CMK (cell line): Measurements from ENCODE around the gene SLC25A1.

Experiments
- DNase-seq: peaks from one replicate; pipeline ENCODE4 v3.0.0-alpha.2; 2010; ENCODE audit warnings: low read depth

SLC25A1 gene

GRCh38 chr22:19178657-19179496 is at the start of gene SLC25A1:
TSS of gene SLC25A1 (minus strand) at chr22:19178736. CDS start at chr22:19178673, 63 bp downstream.
- peak; percentile 72 for DNase-seq

GRCh38 chr22:19228179-19228578 is 49.6 kb upstream of the SLC25A1 start:
- DNase-seq: no peak

- DNase-seq: no peak
Observed at GRCh38 chr22:19226428-19226827, 47.9 kb upstream of the SLC25A1 start.

- DNase-seq: no peak
Observed at GRCh38 chr22:19225560-19225959, 47.0 kb upstream of the SLC25A1 start.

GRCh38 chr22:19224985-19225384 is 46.4 kb upstream of the SLC25A1 start:
- DNase-seq: no peak

- no peak for DNase-seq
Observed at GRCh38 chr22:19224557-19224956, 46.0 kb upstream of the SLC25A1 start.

- DNase-seq: no peak
Observed at GRCh38 chr22:19223617-19224016, 45.1 kb upstream of the SLC25A1 start.

- DNase-seq: no peak
Observed at GRCh38 chr22:19223110-19223509, 44.6 kb upstream of the SLC25A1 start.

GRCh38 chr22:19222242-19223005 is 43.9 kb upstream of the SLC25A1 start:
- no peak for DNase-seq

- DNase-seq: no peak
Observed at GRCh38 chr22:19220867-19221266, 42.3 kb upstream of the SLC25A1 start.

- DNase-seq: no peak
Observed at GRCh38 chr22:19218541-19219233, 40.2 kb upstream of the SLC25A1 start.

- DNase-seq: no peak
Observed at GRCh38 chr22:19216579-19216978, 38.0 kb upstream of the SLC25A1 start.

- no peak for DNase-seq
Observed at GRCh38 chr22:19215360-19215759, 36.8 kb upstream of the SLC25A1 start.

GRCh38 chr22:19214078-19214473 is 35.5 kb upstream of the SLC25A1 start:
- DNase-seq: no peak

- no peak for DNase-seq
Observed at GRCh38 chr22:19213442-19214077, 35.0 kb upstream of the SLC25A1 start.

GRCh38 chr22:19213001-19213400 is 34.5 kb upstream of the SLC25A1 start:
- DNase-seq: no peak

GRCh38 chr22:19212302-19212870 is 33.9 kb upstream of the SLC25A1 start:
- DNase-seq: no peak

- no peak for DNase-seq
Observed at GRCh38 chr22:19210188-19210587, 31.7 kb upstream of the SLC25A1 start.

- DNase-seq: no peak
Observed at GRCh38 chr22:19208287-19208847, 29.8 kb upstream of the SLC25A1 start.

GRCh38 chr22:19207884-19208283 is 29.3 kb upstream of the SLC25A1 start:
- DNase-seq: no peak

GRCh38 chr22:19207401-19207808 is 28.9 kb upstream of the SLC25A1 start:
- no peak for DNase-seq
